SK-MEL-5 (cell line): ENCODE data around the gene PRUNE1. TPM values are rescaled to one million over a fixed set of nuclear protein-coding genes. Genes with fewer than 3 reads are reported as not detected.

ENCODE experiments used
- DNase-seq: peaks from one replicate; pipeline ENCODE4 v3.0.0-alpha.2; 2016; ENCODE audit warnings: low read depth, low spot score
- in situ Hi-C: cut with HindIII; loops from 2 replicates; pipeline ENCODE4 v1.10.0; 2016; ENCODE audit warnings: low sequenced_read_pairs, high pct_unique_total_duplicates, low pct_unique_long_range_greater_than_20kb
- small RNA-seq, 2 experiments: library from RNA; depleted of rRNA; stranded (forward); fragments of <200 nt; gene quantifications; one replicate each; pipeline ENCODE3, GENCODE V24; 2014
- total RNA-seq: library from RNA; depleted of rRNA; stranded (reverse); fragments of >200 nt; shearing (Covaris generic); gene quantifications from 2 replicates; pipeline ENCODE4 v1.2.3, GENCODE V29; 2014; rRNA removed

PRUNE1 gene
- total RNA-seq, 1 experiment from 2014 or later, result 16.2 TPM

GRCh38 chr1:151059109-151060006, 51.1 kb downstream of the PRUNE1 start, which contains the start of gene CDC42SE1:
Gene CDC42SE1, minus strand, starts transcription at chr1:151059622. Its CDS starts 3,892 bp downstream, at chr1:151055730.
- in situ Hi-C loops, result no loop called here
- peak; percentile 88 for DNase-seq

GRCh38 chr1:151060007-151060656, 51.9 kb downstream of the PRUNE1 start, which contains the start of gene MLLT11:
Gene MLLT11, plus strand, starts transcription at chr1:151060397. Its CDS starts 6,828 bp downstream, at chr1:151067225.
- in situ Hi-C loops, result no loop called here
- peak; percentile 53 for DNase-seq

- no peak for DNase-seq
- in situ Hi-C loops, result no loop called here
These were observed 52.6 kb downstream of the PRUNE1 start for GRCh38 chr1:151060657-151061421.

GRCh38 chr1:151061704-151062103, 53.5 kb downstream of the PRUNE1 start:
- DNase-seq, result no peak
- in situ Hi-C loops, result no loop called here

GRCh38 chr1:151062741-151063371, 54.6 kb downstream of the PRUNE1 start:
- DNase-seq, result no peak
- in situ Hi-C loops, result no loop called here

GRCh38 chr1:151065089-151065645, 56.9 kb downstream of the PRUNE1 start:
- in situ Hi-C loops, result no loop called here
- peak; percentile 75 for DNase-seq

- no peak for DNase-seq
- in situ Hi-C loops, result no loop called here
These were observed 58.9 kb downstream of the PRUNE1 start for GRCh38 chr1:151067185-151067584.

- in situ Hi-C loops, result no loop called here
- DNase-seq, result no peak
These were observed 60.8 kb downstream of the PRUNE1 start for GRCh38 chr1:151069103-151069486.

- peak; percentile 94 for DNase-seq
These were observed 62.4 kb downstream of the PRUNE1 start, which contains the start of gene GABPB2 for GRCh38 chr1:151070474-151071276. Gene GABPB2, plus strand, starts transcription at chr1:151070761. Its CDS starts 17,429 bp downstream, at chr1:151088190.

GRCh38 chr1:151072224-151072623, 64.0 kb downstream of the PRUNE1 start:
- in situ Hi-C loops, result no loop called here
- peak; percentile 52 for DNase-seq

More at GRCh38 chr1:151070474-151071276, 62.4 kb downstream of the PRUNE1 start, which contains the start of gene GABPB2:
- in situ Hi-C loops, result no loop called here

Small RNAs within 50 kb of the gene (small RNA-seq; reads per million reads assigned to genes)
- 0 reads per million in 2 experiments for gene RNU6-884P

Other genes starting within 250 kb of the PRUNE1 start
- gene CTSS, start 242.7 kb upstream of the PRUNE1 start, total RNA-seq, result 2.5 and 4.4 TPM in 2 replicates
- gene CTSK, start 200.2 kb upstream of the PRUNE1 start, total RNA-seq, result 0.69 and 0.74 TPM in 2 replicates
- gene ARNT, start 131.8 kb upstream of the PRUNE1 start, total RNA-seq, result 21.6 and 21.9 TPM in 2 replicates
- not detected in 2 replicates for gene CTXND2, start 121.3 kb upstream of the PRUNE1 start, total RNA-seq
- 46.9 and 49.3 TPM in 2 replicates for gene SETDB1, start 82.1 kb upstream of the PRUNE1 start, total RNA-seq
- gene CERS2, start 33.6 kb upstream of the PRUNE1 start, total RNA-seq, result 133 and 162 TPM in 2 replicates
- gene ANXA9, start 26.2 kb upstream of the PRUNE1 start, total RNA-seq, result 0.48 and 1.1 TPM in 2 replicates
- 11.3 and 13.6 TPM in 2 replicates for gene MINDY1, start 1.5 kb upstream of the PRUNE1 start, total RNA-seq
- gene BNIPL, start 28.1 kb downstream of the PRUNE1 start, total RNA-seq, result 0.11 and 0.16 TPM in 2 replicates
- 16.0 and 17.9 TPM in 2 replicates for gene C1orf56, start 39.3 kb downstream of the PRUNE1 start, total RNA-seq
- gene CDC42SE1, start 51.2 kb downstream of the PRUNE1 start, total RNA-seq, result 95.8 and 99.9 TPM in 2 replicates
- 3.5 and 3.6 TPM in 2 replicates for gene MLLT11, start 51.9 kb downstream of the PRUNE1 start, total RNA-seq
- gene GABPB2, start 62.3 kb downstream of the PRUNE1 start, total RNA-seq, result 6.7 and 8.1 TPM in 2 replicates
- 0.53 and 1.1 TPM in 2 replicates for gene SEMA6C, start 138.2 kb downstream of the PRUNE1 start, total RNA-seq
- gene TNFAIP8L2, start 148.2 kb downstream of the PRUNE1 start, total RNA-seq, result not detected in 2 replicates
- 17.7 and 22.1 TPM in 2 replicates for gene LYSMD1, start 157.5 kb downstream of the PRUNE1 start, total RNA-seq
- 90.9 and 110 TPM in 2 replicates for gene SCNM1, start 157.7 kb downstream of the PRUNE1 start, total RNA-seq
- gene TMOD4, start 167.5 kb downstream of the PRUNE1 start, total RNA-seq, result 0.80 and 1.2 TPM in 2 replicates
- gene VPS72, start 181.7 kb downstream of the PRUNE1 start, total RNA-seq, result 116 and 133 TPM in 2 replicates
- 54.5 and 57.0 TPM in 2 replicates for gene PIP5K1A, start 190.1 kb downstream of the PRUNE1 start, total RNA-seq
- 370 and 398 TPM in 2 replicates for gene PSMD4, start 246.3 kb downstream of the PRUNE1 start, total RNA-seq